GM19452 (cell line): ENCODE measurements around the gene COTL1.

ENCODE experiments used
- ATAC-seq: cut with Tn5 transposase; IDR thresholded peaks from one replicate; pipeline ENCODE4 v1.9.1; 2021; ENCODE audit not compliant: unreplicated experiment

Gene COTL1

DNA sequence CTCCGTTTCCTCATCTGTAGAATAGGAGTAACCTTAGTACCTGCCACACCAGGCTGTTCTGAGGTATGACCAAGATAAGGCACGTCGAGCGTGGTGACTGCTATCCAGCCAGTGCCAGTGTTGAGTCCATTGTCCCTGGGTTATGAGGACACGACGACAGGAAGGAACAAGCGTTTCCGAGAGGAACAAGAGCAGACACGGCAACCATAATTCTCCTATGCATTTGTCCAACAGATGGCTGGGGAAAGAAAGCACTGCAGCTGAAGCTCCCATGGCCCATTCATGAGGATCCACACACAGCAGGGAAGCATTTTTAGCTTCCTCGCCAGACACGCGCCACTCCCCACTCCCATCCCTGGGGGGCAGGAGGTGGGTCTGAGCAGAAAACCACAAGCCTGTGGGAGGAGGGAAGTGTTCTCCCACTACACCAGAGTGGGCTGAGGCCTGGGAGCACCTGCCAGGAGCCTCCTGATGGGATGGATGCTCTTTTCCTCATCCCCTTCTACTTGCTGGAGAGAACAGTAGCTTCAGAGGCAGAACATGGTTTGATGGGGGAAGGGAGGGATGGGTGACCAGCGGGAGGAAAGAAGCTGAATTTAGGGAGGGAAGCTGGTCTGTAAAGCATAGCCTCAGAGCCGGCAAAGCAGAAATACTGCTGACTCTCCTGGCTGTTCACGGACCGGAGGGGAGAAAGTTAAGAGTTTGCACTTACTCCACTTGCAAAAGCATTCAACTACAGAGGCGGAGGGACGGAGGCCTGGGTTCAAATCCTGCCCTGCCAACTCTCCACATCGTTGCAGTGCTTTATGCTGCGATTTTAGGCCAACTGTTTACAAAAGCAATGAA, 2.7 kb downstream of the COTL1 start:
- no peak for ATAC-seq

DNA sequence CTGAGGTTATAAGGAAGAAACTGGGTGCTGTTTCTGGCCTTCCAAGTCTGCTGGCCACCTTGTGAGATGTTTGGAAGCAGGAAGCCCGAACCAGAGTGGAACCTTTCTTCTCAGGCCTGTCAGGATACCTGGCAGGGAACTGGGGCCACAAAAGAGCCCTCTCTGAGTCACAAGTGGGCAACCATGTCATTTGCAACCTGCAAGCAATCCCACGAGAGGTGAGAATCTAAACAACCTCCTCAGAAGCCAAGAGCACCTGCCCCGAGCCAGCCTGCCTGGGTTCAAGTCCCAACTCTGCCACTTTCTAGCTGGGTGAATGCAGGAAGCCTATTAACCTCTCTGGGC, 3.3 kb downstream of the COTL1 start:
- no peak for ATAC-seq

DNA sequence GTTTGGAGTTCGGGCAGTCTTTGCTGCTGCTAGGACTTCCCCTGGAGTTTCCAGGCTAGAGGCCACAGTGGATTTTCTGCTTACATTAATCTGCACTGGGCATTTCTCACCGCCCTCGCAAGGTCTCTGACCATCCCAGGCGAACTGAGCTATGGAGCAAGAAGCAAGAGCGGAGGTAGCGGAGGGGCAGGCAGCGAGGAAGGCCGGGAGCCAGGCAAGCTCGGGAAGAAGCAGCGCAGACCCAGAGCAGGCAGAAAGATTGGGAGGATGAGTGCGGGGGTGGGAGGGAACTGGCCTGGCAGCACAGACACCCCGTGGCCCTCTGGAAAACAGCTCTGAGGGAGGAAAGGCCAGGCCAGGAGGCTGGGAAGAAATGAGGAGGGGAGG, 3.8 kb downstream of the COTL1 start:
- no peak for ATAC-seq

DNA sequence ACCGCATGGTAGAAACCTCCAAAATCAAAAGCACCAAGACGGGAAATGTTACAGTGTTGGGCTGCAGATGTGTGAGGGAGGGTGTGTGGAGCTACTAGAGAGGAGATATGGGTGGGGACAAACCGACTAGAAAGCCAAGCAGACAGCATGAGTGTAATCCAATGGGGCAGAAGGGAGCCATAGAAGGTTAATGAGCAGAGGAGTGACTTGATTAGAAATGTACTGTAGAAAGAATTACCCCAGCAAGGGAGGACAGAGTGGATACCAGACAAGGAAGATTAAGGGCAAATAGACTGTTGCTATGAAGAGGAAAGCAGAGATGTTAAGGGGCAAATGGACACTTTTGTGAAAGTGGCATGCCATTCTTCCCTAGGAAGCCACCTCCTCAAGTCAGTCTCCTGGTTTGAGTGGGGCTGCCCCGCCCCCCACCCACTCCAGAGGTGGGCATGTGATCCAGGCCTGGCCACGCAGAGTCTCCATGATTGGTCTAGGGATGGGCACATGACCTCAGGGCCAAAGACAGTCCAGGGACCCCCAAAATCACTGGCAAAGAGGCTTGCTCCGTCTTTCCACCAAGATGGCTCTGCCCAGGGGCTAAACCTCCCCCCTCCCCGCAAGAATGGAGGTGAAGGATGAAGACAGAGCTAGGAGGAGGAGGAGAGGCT, 4.3 kb downstream of the COTL1 start:
- ATAC-seq, result no peak

DNA sequence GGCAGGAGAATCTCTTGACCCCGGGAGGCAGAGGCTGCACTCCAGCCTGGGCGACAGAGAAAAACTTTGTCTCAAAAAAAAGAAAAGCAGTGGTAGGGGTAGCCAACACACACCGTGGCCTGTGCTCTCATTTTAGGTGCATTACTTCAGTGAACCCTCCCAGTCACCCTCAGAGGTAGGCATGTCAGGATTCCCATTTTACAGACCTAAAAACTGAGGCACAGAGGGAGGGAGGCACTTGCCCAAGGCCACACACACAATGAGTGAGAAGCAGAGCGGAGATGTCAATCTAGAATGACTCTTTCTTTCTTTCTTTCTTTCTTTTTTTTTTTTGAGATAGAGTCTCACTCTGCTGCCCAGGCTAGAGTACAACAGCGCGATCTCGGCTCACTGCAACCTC, 5.2 kb downstream of the COTL1 start:
- ATAC-seq, result no peak

DNA sequence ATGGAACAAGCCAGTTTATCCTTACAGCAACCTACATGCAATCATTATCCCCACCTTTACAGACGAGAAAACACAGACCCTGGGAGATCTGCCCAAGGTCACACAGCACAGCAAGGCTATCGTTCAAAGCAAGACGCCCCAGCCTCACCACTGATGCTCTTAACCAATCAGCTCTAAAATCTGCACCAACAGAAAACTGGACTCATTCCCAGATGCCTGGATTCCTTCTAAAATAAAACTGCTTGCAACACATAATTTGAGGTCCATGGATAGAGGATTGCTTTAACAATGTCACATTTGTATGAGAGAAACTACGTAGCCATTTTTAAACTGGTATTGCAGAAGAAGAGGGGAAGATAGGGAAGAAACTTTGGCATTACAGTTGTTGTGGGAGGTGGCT, 6.8 kb downstream of the COTL1 start:
- no peak for ATAC-seq

DNA sequence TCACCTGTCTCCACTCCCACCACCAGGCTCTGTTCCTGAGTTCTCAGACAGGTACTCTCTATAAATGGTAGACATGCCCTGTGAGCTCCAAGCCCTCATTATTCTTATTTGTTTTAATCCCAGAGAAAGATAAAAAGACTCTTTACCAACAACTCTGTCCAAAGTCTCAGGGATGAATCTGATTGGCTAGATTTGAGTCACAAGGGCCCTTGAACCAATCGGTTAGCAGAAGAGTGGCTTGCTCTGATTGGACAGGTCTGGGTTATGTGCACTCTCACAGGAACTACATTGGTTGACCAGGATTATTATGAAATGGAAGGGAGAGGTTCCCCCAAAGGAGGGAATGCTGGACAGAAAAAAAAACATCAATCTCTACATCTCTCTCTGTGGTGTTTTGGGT, 7.5 kb downstream of the COTL1 start:
- ATAC-seq, result no peak

DNA sequence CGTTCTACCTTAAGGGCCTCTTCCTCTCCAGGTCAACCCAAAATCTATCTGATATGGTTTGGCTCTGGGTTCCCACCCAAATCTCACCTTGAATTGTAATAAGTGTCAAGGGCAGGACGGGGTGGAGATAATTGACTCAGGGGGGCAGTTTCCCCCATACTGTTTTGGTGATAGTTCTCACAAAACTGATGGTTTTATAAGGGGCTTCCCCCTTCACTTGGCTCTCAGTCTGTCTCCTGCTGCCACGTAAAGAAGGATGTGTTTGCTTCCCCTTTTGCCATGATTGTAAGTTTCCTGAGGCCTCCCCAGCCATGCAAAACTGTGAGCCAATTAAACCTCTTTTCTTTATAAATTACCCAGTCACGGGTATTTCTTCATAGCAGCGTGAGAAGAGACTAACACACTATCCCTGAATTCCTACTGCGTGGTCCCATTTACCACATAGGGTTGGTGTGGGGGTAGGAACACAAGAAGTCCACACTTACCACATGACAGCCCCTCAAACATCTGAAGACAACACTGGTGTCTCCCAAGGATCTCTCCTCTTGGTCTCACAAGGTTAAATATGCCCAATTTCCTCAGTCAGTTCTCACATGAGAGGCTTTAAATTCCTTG, 8.2 kb downstream of the COTL1 start:
- ATAC-seq, result no peak

DNA sequence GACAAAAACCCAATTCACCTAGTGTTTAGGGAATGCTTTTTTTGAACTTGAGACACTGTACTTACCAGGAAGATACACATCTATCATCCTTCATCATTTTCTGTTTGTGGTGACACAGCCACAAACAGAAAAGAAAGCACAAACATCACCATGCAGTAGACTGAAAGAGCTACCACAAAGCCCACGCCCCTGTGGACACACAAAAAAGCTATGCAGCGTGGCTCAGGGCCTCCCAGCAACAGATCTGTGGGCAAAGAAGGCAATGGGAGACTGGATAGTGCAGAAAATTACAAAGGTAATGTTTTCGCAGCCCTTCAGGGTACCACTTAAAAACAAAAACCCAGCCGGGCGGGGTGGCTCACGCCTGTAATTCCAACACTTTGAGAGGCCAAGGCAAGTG, 9.6 kb downstream of the COTL1 start:
- no peak for ATAC-seq

DNA sequence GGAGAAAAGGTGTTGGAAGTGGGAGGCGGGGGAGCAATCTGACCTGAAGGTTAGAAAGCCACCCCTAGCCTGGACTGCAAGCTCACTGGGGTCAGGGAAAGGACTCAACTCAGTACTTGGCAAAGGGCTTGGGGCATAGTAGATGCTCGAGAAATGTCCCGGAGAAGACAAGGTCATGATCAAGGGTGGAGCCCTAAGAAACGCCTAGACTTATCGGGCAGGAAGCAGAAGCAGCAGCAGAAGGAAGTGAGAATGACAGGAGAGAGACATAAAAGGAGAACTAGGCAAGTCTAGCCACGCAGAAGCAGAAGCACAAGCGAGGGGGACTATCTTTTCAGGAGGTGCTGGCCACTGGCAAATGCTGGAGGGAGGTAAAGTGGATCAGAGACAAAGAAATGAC, 10.2 kb downstream of the COTL1 start:
- ATAC-seq, result peak; percentile 53

DNA sequence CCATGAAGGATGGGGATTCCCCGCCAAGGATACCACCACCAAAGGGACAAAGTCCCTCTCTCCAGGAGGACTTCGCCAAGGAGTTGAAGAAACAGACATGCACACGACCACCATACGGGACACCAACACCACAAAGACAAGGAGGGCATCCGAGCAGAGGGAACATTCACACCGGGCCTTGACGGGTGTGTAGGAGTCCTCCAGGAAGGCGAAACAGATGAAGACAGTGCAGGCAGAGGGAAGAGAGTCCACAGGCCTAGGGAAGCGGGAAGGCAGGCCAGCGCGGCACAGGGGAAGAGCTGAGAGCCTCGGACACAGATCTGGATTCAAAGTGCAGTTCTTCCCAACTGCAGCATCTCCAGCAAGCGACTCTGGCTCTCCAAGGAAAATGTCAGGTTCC, 10.8 kb downstream of the COTL1 start:
- no peak for ATAC-seq

DNA sequence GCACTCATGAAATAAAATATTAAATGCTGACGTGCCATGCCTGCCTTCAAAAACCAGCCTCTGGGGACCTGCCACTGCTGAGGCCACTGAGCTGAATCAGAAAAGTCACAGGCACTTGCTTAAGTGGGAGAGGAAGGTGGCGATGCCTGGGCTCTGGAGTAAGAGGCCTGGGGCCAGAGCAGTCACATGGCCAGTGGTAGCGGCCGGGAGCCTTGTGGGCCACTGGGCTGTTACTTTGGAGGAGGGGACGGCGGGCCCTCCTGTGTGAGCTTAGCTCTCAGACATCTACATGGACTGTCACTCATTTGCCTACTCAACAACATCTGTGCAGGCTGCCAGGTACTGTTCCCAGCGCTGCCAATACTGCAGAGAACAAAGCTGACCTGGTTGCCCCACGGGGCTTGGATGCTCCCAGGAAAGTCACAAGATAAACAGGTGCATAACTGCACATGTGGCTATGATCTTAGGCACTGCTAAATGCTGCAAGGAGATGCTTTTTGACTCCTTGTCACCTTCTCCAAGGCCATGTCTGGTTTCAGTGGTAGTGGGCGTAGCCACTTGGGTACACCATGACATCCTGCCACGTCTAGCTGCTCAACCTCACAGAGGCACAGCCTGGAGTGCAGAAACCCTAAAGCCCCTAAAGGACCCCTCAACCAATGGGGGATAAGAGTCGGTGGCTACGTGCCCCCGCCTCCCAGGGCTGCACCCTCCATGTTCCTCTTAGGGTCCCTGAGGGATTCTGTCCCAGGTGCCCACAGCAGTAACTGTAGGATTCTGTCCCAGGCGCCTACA, 11.6 kb downstream of the COTL1 start:
- no peak for ATAC-seq

DNA sequence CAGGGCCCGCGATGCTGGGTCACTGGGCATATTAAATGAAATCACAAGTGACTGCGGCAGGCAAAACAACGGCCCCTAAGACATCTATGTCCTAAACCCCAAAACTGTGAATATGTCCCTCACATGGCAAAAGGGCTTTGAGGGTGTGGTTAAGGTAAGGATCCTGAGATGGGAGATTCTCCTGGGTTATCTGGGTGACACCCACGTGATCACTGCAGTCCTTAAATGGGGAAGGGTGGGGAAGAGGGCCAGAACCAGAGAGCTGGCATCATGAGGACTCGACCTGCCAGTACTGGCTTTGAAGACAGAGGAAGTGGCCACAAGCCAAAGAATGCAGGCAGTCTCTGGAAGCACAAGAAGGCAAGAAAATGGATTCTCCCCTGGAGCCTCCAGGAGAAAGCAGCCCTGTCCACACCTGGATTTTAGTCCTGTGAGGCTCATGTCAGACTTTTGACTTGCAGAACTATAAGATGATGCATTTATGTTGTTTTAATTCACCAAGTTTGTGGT, 12.5 kb downstream of the COTL1 start:
- no peak for ATAC-seq

DNA sequence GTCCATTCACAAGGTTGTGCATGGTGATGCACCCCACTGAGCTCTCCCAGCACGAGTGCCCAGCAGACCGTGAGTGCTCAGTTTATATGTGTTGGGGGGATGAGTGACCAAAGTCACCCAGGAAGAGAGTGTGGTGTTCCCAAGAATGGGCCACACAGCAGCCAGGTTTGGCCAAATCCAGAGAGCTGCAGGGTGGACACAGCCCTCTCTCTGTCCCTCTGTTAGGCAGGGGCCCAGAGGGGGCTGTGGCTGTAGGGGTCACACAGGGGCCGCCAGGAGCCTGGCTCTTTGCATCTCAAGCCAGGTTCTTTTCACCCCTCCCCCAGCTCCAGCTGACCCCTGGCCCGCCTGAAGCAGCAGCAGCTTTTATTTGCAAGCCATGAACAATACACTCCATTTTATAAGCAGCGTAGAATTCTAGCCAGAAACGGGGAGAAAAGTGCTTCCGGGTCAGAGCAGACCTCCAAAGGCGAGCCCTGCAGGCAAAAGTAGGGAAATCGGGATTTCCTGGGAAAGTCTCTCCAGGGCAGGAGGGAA, 13.3 kb downstream of the COTL1 start:
- ATAC-seq, result no peak

DNA sequence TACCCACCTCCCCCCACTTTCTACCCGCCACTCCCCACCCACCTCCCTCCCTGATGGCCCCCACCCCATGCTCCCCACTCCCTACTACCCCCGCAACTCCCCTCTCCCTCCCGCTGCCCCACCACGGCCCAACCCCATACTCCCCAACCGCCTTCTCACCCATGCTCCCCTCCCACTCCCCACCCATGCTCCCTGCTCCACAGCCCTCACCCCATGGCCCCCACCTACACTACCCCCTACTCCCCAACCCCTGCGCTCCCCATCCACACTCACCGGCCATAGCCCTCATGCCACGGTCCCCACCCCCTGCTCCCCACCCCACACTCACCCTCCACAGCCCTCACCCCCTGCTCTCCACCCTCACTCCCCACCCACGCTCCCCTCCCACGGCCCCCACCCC, 13.9 kb downstream of the COTL1 start:
- ATAC-seq, result no peak

DNA sequence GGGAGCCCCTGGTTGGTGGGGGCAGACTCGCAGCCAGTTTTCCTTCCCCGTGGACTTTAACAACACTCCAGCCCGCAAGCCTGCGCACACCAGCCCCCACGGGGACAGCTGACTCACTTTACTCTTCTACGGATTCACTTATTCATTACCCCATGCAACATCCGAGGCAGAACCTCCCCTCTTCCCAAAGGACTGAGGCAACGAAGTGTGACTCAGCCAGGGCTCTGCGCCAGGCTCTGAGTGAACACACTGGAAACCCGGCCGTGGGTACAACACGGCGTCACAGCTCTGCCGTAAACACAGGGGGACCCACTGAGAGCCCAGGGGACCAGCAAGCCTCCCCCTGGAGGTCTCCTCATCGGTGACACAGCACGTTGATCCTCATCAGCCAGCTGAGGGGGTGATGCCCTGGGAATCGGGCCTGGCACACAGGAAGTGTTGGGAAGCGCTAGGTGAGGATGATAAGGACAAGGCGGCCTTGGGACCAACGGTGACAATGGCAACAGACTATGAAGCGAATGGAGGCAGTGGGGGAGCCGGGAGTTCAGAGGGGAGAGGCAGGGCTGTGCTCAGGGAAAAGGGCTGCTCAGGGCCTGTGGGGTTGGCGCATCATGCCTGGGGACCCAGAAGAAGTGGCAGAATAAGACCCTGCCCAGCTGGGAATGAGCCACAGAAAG, 14.6 kb downstream of the COTL1 start:
- ATAC-seq, result no peak

DNA sequence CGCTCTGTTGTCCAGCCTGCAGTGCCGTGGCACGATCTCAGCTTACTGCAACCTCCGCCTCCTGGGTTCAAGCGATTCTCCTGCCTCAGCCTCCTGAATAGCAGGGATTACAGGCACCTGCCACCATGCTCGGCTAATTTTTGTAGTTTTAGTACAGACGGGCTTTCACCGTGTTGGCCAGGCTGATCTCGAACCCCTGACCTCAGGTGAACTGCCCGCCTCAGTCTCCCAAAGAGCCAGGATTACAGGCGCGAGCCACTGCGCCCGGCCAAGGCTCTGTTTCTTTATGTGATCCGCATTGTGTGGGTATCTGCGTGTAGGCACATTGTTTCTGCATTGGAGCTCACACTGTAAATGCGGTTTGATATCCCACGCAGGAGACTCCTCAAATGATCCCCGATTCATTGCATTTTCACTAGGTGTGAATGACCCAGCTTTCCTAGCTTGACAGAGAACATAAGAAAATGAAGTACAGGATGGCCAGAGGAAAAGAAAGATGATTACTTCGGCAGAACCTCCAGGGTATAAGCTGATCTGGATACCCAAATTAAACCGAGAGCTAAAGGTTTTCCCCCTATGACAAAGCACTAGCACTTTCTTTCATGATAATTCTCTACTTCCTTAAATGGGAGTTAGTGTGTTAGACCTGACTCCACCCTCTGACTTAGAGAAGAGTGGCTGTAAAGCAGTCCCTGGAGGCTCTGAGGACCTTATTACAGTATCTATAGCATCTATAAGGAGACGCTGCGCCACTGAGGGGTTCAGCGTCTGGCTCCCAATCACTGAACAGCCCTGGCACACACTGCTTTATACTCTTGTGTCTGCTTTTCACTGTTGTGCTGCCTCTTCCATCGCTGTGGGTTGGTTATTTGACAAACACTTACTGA, 17.3 kb downstream of the COTL1 start:
- ATAC-seq, result peak; percentile 73

DNA sequence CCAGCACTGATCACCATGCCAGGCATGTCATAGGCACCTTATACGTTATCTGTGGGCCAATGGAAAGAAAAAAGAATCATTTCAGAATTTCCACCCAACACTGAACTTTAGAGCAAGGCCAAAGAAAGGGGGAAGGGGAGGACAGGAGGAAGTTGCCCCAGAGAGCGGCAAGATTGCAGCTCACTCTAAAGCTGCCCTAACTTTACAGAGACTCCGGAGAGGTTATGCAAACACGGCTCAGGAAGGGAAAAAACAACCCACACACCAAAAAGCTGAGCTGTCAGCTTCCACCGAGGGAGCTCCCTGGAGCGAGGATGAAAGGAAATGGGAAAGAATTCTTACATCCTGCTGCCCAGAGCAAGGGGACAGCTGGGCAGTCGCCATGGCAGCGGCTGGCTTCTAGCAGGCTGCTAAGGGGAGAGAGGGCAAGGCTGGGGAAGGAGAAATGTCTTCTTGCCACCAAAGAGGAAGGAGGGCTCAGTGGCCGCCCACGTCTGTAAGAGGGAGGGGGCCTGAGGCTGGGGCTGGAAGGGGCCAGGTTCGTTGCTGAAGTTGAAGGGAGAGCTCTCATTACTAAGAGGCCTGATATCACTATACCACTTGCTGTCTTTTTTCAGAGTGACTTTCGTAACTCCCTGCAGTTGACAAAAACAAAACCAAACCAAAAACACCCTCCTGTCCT, 18.2 kb downstream of the COTL1 start:
- ATAC-seq, result no peak

DNA sequence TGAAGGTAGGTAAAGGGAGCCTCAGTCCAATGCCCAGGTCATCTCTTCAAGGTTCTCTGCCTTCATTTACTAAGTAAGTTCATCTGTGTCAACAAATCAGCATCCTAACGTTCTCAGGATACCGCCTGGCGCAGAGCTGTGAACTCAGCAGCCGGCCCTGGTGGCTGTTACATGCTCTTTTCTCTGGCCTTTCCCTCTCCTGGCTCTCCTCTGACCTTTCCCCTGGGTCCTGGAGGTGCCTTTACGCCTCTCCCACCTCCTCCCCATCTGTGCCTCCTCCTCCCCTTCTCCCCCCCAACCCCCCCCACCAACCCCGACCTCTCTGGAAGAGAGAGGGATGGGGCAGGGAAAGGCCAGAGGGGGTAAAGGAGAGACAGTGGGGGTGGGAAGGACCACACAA, 19.5 kb downstream of the COTL1 start:
- ATAC-seq, result no peak
